Measurements from ENCODE around the gene CFAP74.
"Not testable (repeated sequence)": the region's sequence is repeated elsewhere in the genome, so short reads cannot be mapped to it uniquely, and the experiment has no call there.

The CFAP74 gene

GRCh38 chr1:1981142-1981500 is 22.5 kb downstream of the CFAP74 start:
- no peak overlapping the region for H3K27ac ChIP-seq (ENCODE audit: low read depth, low read length)
- no peaks in the 10 kb centered on the region for H3K9me3 ChIP-seq (ENCODE audit: insufficient read depth, low read depth, low read length)
- H3K27me3 ChIP-seq (ENCODE audit: insufficient read depth, low read length), result no peaks in the 10 kb centered on the region
- no peaks in the 10 kb centered on the region for H3K36me3 ChIP-seq (ENCODE audit: insufficient read depth, low read length)
- 93% methylated on average over 26 of the region's 26 CpGs for WGBS
- no peak overlapping the region for H3K4me3 ChIP-seq (ENCODE audit: low read length)
- H3K9ac ChIP-seq (ENCODE audit: low read depth, low read length), result no peak overlapping the region
- H3K4me1 ChIP-seq (ENCODE audit: insufficient read depth, low read length), result no peaks in the 10 kb centered on the region

GRCh38 chr1:1980467-1981141 is 23.0 kb downstream of the CFAP74 start:
- 94% methylated on average over 42 of the region's 42 CpGs for WGBS
- H3K4me3 ChIP-seq (ENCODE audit: low read length), result no peak overlapping the region
- no peaks in the 10 kb centered on the region for H3K9me3 ChIP-seq (ENCODE audit: insufficient read depth, low read depth, low read length)
- H3K27me3 ChIP-seq (ENCODE audit: insufficient read depth, low read length), result no peaks in the 10 kb centered on the region
- H3K9ac ChIP-seq (ENCODE audit: low read depth, low read length), result no peak overlapping the region
- no peaks in the 10 kb centered on the region for H3K4me1 ChIP-seq (ENCODE audit: insufficient read depth, low read length)
- no peak overlapping the region for H3K27ac ChIP-seq (ENCODE audit: low read depth, low read length)
- no peaks in the 10 kb centered on the region for H3K36me3 ChIP-seq (ENCODE audit: insufficient read depth, low read length)

GRCh38 chr1:1979482-1980165 is 24.0 kb downstream of the CFAP74 start:
- H3K4me3 ChIP-seq (ENCODE audit: low read length), result no peak overlapping the region
- 95% methylated on average over 56 of the region's 61 CpGs for WGBS
- no peaks in the 10 kb centered on the region for H3K27me3 ChIP-seq (ENCODE audit: insufficient read depth, low read length)
- no peaks in the 10 kb centered on the region for H3K9me3 ChIP-seq (ENCODE audit: insufficient read depth, low read depth, low read length)
- H3K4me1 ChIP-seq (ENCODE audit: insufficient read depth, low read length), result no peaks in the 10 kb centered on the region
- no peaks in the 10 kb centered on the region for H3K36me3 ChIP-seq (ENCODE audit: insufficient read depth, low read length)
- no peak overlapping the region for H3K27ac ChIP-seq (ENCODE audit: low read depth, low read length)
- no peak overlapping the region for H3K9ac ChIP-seq (ENCODE audit: low read depth, low read length)

GRCh38 chr1:1978690-1979481 is 24.7 kb downstream of the CFAP74 start:
- WGBS, result 95% methylated on average over 46 of the region's 51 CpGs
- not testable (repeated sequence) for H3K27me3 ChIP-seq (ENCODE audit: insufficient read depth, low read length); H3K9ac ChIP-seq (ENCODE audit: low read depth, low read length); H3K27ac ChIP-seq (ENCODE audit: low read depth, low read length); H3K4me1 ChIP-seq (ENCODE audit: insufficient read depth, low read length); H3K36me3 ChIP-seq (ENCODE audit: insufficient read depth, low read length); H3K9me3 ChIP-seq (ENCODE audit: insufficient read depth, low read depth, low read length); H3K4me3 ChIP-seq (ENCODE audit: low read length)

- H3K27me3 ChIP-seq (ENCODE audit: insufficient read depth, low read length), result no peaks in the 10 kb centered on the region
- H3K27ac ChIP-seq (ENCODE audit: low read depth, low read length), result no peak overlapping the region
- no peak overlapping the region for H3K4me3 ChIP-seq (ENCODE audit: low read length)
- H3K9ac ChIP-seq (ENCODE audit: low read depth, low read length), result no peak overlapping the region
- no peaks in the 10 kb centered on the region for H3K36me3 ChIP-seq (ENCODE audit: insufficient read depth, low read length)
- no peaks in the 10 kb centered on the region for H3K9me3 ChIP-seq (ENCODE audit: insufficient read depth, low read depth, low read length)
- 75% methylated on average over 11 of the region's 11 CpGs for WGBS
- H3K4me1 ChIP-seq (ENCODE audit: insufficient read depth, low read length), result no peaks in the 10 kb centered on the region
Measured at GRCh38 chr1:1978108-1978507, 25.5 kb downstream of the CFAP74 start.

GRCh38 chr1:1976031-1976430 is 27.6 kb downstream of the CFAP74 start:
- Histone ChIP-seq H3K27me3 (ENCODE audit: insufficient read depth, low read length) (no peaks in the 10 kb centered on the region), H3K27ac (ENCODE audit: low read depth, low read length) (no peak overlapping the region), H3K9ac (ENCODE audit: low read depth, low read length) (no peak overlapping the region), H3K9me3 (ENCODE audit: insufficient read depth, low read depth, low read length) (peaks cover under 1% of the 10 kb centered on the region; the same call in 1 of the 2 replicates), H3K4me1 (ENCODE audit: insufficient read depth, low read length) (no peaks in the 10 kb centered on the region), H3K36me3 (ENCODE audit: insufficient read depth, low read length) (no peaks in the 10 kb centered on the region), H3K4me3 (ENCODE audit: low read length) (no peak overlapping the region)
- 94% methylated on average over 19 of the region's 19 CpGs for WGBS

- Histone ChIP-seq H3K27me3 (ENCODE audit: insufficient read depth, low read length) (no peaks in the 10 kb centered on the region), H3K27ac (ENCODE audit: low read depth, low read length) (no peak overlapping the region)
Measured at GRCh38 chr1:1975535-1975934, 28.1 kb downstream of the CFAP74 start.

GRCh38 chr1:1974834-1975233 is 28.8 kb downstream of the CFAP74 start:
- Histone ChIP-seq H3K27me3 (ENCODE audit: insufficient read depth, low read length) (no peaks in the 10 kb centered on the region), H3K9ac (ENCODE audit: low read depth, low read length) (no peak overlapping the region), H3K4me1 (ENCODE audit: insufficient read depth, low read length) (no peaks in the 10 kb centered on the region), H3K9me3 (ENCODE audit: insufficient read depth, low read depth, low read length) (peaks cover 2% of the 10 kb centered on the region; the same call in 1 of the 2 replicates), H3K36me3 (ENCODE audit: insufficient read depth, low read length) (no peaks in the 10 kb centered on the region), H3K27ac (ENCODE audit: low read depth, low read length) (no peak overlapping the region), H3K4me3 (ENCODE audit: low read length) (no peak overlapping the region)
- 88% methylated on average over 22 of the region's 22 CpGs for WGBS

More at GRCh38 chr1:1975535-1975934, 28.1 kb downstream of the CFAP74 start:
- H3K9ac ChIP-seq (ENCODE audit: low read depth, low read length), result no peak overlapping the region
- no peaks in the 10 kb centered on the region for H3K4me1 ChIP-seq (ENCODE audit: insufficient read depth, low read length)
- 94% methylated on average over 14 of the region's 14 CpGs for WGBS
- H3K4me3 ChIP-seq (ENCODE audit: low read length), result no peak overlapping the region
- no peaks in the 10 kb centered on the region for H3K36me3 ChIP-seq (ENCODE audit: insufficient read depth, low read length)
- H3K9me3 ChIP-seq (ENCODE audit: insufficient read depth, low read depth, low read length), result peaks cover 2% of the 10 kb centered on the region; the same call in 1 of the 2 replicates

- H3K9ac ChIP-seq (ENCODE audit: low read depth, low read length), result no peak overlapping the region
- 89% methylated on average over 34 of the region's 34 CpGs for WGBS
- H3K4me1 ChIP-seq (ENCODE audit: insufficient read depth, low read length), result no peaks in the 10 kb centered on the region
Measured at GRCh38 chr1:1973716-1974642, 29.6 kb downstream of the CFAP74 start.

GRCh38 chr1:1972976-1973715 is 30.4 kb downstream of the CFAP74 start:
- Histone ChIP-seq H3K4me3 (ENCODE audit: low read length) (no peak overlapping the region), H3K27me3 (ENCODE audit: insufficient read depth, low read length) (no peaks in the 10 kb centered on the region), H3K9me3 (ENCODE audit: insufficient read depth, low read depth, low read length) (peaks cover 2% of the 10 kb centered on the region; the same call in 1 of the 2 replicates), H3K27ac (ENCODE audit: low read depth, low read length) (no peak overlapping the region), H3K36me3 (ENCODE audit: insufficient read depth, low read length) (no peaks in the 10 kb centered on the region), H3K9ac (ENCODE audit: low read depth, low read length) (no peak overlapping the region), H3K4me1 (ENCODE audit: insufficient read depth, low read length) (no peaks in the 10 kb centered on the region)
- 86% methylated on average over 22 of the region's 22 CpGs for WGBS

More at GRCh38 chr1:1973716-1974642, 29.6 kb downstream of the CFAP74 start:
- H3K27ac ChIP-seq (ENCODE audit: low read depth, low read length), result no peak overlapping the region
- no peaks in the 10 kb centered on the region for H3K27me3 ChIP-seq (ENCODE audit: insufficient read depth, low read length)
- H3K4me3 ChIP-seq (ENCODE audit: low read length), result no peak overlapping the region
- H3K9me3 ChIP-seq (ENCODE audit: insufficient read depth, low read depth, low read length), result peaks cover 2% of the 10 kb centered on the region; the same call in 1 of the 2 replicates
- no peaks in the 10 kb centered on the region for H3K36me3 ChIP-seq (ENCODE audit: insufficient read depth, low read length)
